CD14-positive monocyte (primary cell): ENCODE measurements around the gene CATSPERZ. TPM values are rescaled to one million over a fixed set of nuclear protein-coding genes. Genes with fewer than 3 reads are reported as not detected.
A peak's percentile ranks its signal among the peaks of the same experiment; 100 is the strongest.

Source experiments
- DNase-seq, 3 donors: peaks; one replicate each; pipeline ENCODE4 v3.0.0-alpha.2; 2011 to 2022
- H2AFZ ChIP-seq: 2 replicates; pipeline ENCODE4 v1.6.0; 2012; ENCODE audit warnings: mild to moderate bottlenecking, low read depth, low read length, inconsistent platforms; ENCODE audit not compliant: insufficient read depth, poor library complexity, severe bottlenecking
- H3K27ac ChIP-seq, 2 donors: 1 replicate in 1 of 2; 2 replicates in 1 of 2; pipeline ENCODE4 v1.5.1; 2012 to 2013; ENCODE audit warnings: low read length in 2 of 2, control low read depth in 1 of 2, inconsistent platforms in 1 of 2, low read depth in 1 of 2, mild to moderate bottlenecking in 1 of 2
- H3K27me3 ChIP-seq, 2 donors: one replicate each; pipeline versions ENCODE4 v1.6.0 to v1.6.1; 2011 to 2013; ENCODE audit warnings: low read length in 2 of 2; ENCODE audit not compliant: control insufficient read depth in 2 of 2, insufficient read depth in 2 of 2
- H3K36me3 ChIP-seq, 2 donors: replicated peaks in 1 of 2; 1 replicate in 1 of 2; 2 replicates in 1 of 2; pipeline versions ENCODE4 v1.5.1 to v1.6.1; 2012 to 2013; ENCODE audit warnings: low read length in 2 of 2, control low read depth in 1 of 2, inconsistent platforms in 1 of 2, mild to moderate bottlenecking in 1 of 2; ENCODE audit not compliant: insufficient read depth in 2 of 2, control insufficient read depth in 1 of 2
- H3K4me1 ChIP-seq, 2 donors: 1 replicate in 1 of 2; 2 replicates in 1 of 2; pipeline versions ENCODE4 v1.5.1 to v1.6.1; 2012 to 2013; ENCODE audit warnings: low read length in 2 of 2, control low read depth in 1 of 2, inconsistent platforms in 1 of 2, mild to moderate bottlenecking in 1 of 2, moderate library complexity in 1 of 2; ENCODE audit not compliant: insufficient read depth in 2 of 2, control insufficient read depth in 1 of 2
- H3K4me2 ChIP-seq: replicated peaks from 2 replicates; pipeline ENCODE3; 2012; ENCODE audit warnings: low read length, moderate library complexity, mild to moderate bottlenecking; ENCODE audit not compliant: poor library complexity, severe bottlenecking; ENCODE audit errors: extremely low read depth
- H3K4me3 ChIP-seq, 3 experiments: fragments of 200-600 bp in 1 of 3; sonication (generic) in 1 of 3; replicated peaks in 1 of 3; 1 replicate in 2 of 3; 2 replicates in 1 of 3; pipeline ENCODE4 v1.5.1; 2011 to 2013; ENCODE audit warnings: low read length in 3 of 3, mild to moderate bottlenecking in 3 of 3, control low read depth in 2 of 3, low read depth in 2 of 3, inconsistent platforms in 1 of 3, moderate library complexity in 1 of 3
- H3K79me2 ChIP-seq: 2 replicates; pipeline ENCODE4 v1.6.0; 2012; ENCODE audit warnings: mild to moderate bottlenecking, control low read depth, inconsistent platforms, low read length, moderate library complexity; ENCODE audit not compliant: insufficient read depth
- H3K9ac ChIP-seq: 2 replicates; pipeline ENCODE4 v1.6.0; 2017; ENCODE audit warnings: low read length, mild to moderate bottlenecking; ENCODE audit not compliant: insufficient read depth, poor library complexity, severe bottlenecking
- H3K9me3 ChIP-seq, 2 donors: replicated peaks in 1 of 2; 1 replicate in 1 of 2; 2 replicates in 1 of 2; pipeline versions ENCODE4 v1.5.1 to v1.6.1; 2012 to 2013; ENCODE audit warnings: low read length in 2 of 2, control low read depth in 1 of 2; ENCODE audit not compliant: control insufficient read depth in 1 of 2, insufficient read depth in 1 of 2
- H4K20me1 ChIP-seq: 2 replicates; pipeline ENCODE4 v1.6.0; 2012; ENCODE audit warnings: mild to moderate bottlenecking, low read length, control low read depth, moderate library complexity; ENCODE audit not compliant: insufficient read depth
- H3K27ac Mint-ChIP-seq, 7 donors: one replicate each; pipeline ENCODE4 v1.8.0; 2020; ENCODE audit warnings: mild to moderate bottlenecking in 7 of 7, mixed read lengths in 7 of 7, moderate library complexity in 6 of 7, inconsistent platforms in 2 of 7
- H3K27me3 Mint-ChIP-seq, 3 donors: one replicate each; pipeline ENCODE4 v1.8.0; 2021 to 2022; ENCODE audit warnings: low read depth in 3 of 3, mild to moderate bottlenecking in 3 of 3, mixed read lengths in 3 of 3, moderate library complexity in 3 of 3, inconsistent platforms in 1 of 3
- H3K36me3 Mint-ChIP-seq, 2 donors: one replicate each; pipeline ENCODE4 v1.8.0; 2020; ENCODE audit warnings: mixed read lengths in 2 of 2, inconsistent platforms in 1 of 2, mild to moderate bottlenecking in 1 of 2
- H3K4me1 Mint-ChIP-seq: one replicate; pipeline ENCODE4 v1.8.0; 2020; ENCODE audit warnings: mild to moderate bottlenecking, mixed read lengths
- H3K4me3 Mint-ChIP-seq, 2 donors: one replicate each; pipeline ENCODE4 v1.8.0; 2020; ENCODE audit warnings: mild to moderate bottlenecking in 2 of 2, mixed read lengths in 2 of 2, moderate library complexity in 1 of 2
- H3K9me3 Mint-ChIP-seq, 7 donors: one replicate each; pipeline ENCODE4 v1.8.0; 2020 to 2022; ENCODE audit warnings: mixed read lengths in 7 of 7, mild to moderate bottlenecking in 6 of 7, moderate library complexity in 6 of 7, inconsistent platforms in 2 of 7
- WGBS: methylation state at CpG from one replicate; pipeline ENCODE4 v1.1.5; 2013; ENCODE audit warnings: missing lambda C conversion rate; ENCODE audit not compliant: insufficient coverage; 5-methylcytosine and 5-hydroxymethylcytosine counted together
- intact Hi-C, 2 donors: fragments of 100-400 bp; cut with micrococcal nuclease; formaldehyde crosslinking; loops; one replicate each; pipeline versions ENCODE4 v1.15.0 to v1.15.1; 2023
- polyA plus RNA-seq, 3 donors: library from polyadenylated mRNA; depleted of rRNA in 1 of 3; unstranded in 2 of 3; stranded (reverse) in 1 of 3; fragments of 300-500 nt in 2 of 3; fragments of >200 nt in 1 of 3; fragmentation: Illumina TruSeq in 2 of 3; gene quantifications; 1 replicate in 2 of 3; 2 replicates in 1 of 3; pipeline ENCODE4 v1.2.3, GENCODE V29; 2012 to 2021
- TF ChIP-seq, protein P1 (sequence below): fragments of 200-600 bp; IDR thresholded peaks from one replicate; pipeline ENCODE4 v1.8.0; 2022; ENCODE audit warnings: antibody characterized with exemption, mild to moderate bottlenecking

Gene CATSPERZ
- polyA plus RNA-seq, 3 donors = not detected

DNA sequence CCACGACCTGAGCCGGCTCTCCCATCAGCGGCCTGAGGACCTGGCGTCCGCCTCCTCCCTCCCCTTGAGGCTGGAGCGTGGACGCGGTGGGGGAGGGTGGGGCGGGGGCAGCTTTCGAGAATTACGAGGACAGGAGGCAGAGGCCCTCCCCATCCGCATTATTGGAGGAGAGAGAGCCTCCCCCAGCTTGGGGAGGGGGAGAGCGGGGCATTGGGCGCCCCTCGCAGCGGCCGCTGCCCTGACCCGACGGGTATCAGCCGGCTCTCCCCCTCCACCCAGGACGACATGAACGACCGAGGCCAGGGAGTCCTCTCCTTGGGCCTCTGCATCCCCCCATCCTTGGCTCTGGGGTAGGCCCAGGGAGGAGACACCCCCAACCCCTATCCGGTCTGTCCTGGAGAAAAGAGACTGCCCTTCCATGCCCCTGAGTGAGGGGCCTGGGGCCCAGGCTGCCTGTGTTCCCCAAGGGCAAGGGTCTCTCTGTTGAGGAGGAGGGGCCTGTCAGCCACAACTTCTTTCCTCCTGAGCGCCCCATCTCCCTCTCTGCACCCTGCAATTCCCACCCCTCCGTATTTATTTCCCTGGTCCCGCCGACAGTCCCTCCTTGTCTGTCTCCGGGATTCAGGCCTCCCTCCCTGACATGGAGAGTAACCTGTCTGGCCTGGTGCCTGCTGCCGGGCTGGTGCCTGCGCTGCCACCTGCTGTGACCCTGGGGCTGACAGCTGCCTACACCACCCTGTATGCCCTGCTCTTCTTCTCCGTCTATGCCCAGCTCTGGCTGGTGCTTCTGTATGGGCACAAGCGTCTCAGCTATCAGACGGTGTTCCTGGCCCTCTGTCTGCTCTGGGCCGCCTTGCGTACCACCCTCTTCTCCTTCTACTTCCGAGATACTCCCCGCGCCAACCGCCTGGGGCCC lies 14.0 kb upstream of the CATSPERZ start:
- H3K9ac ChIP-seq = peak overlapping the region; percentile 79
- H3K4me2 ChIP-seq = peak overlapping the region; percentile 81
- peaks cover 18 to 29% (median 19%) of the 10 kb centered on the region in 3 donors for H3K27me3 Mint-ChIP-seq
- no peaks in the 10 kb centered on the region for H4K20me1 ChIP-seq
- WGBS = 51% methylated on average over 21 of the region's 40 CpGs
- H3K36me3 Mint-ChIP-seq = peaks cover 14 to 19% of the 10 kb centered on the region in 2 donors
- peak overlapping the region in 1 of 2 donors; percentile 91 for H3K27ac ChIP-seq
- peaks cover 23% of the 10 kb centered on the region for H3K4me1 Mint-ChIP-seq
- peaks cover 5% of the 10 kb centered on the region for H3K79me2 ChIP-seq
- H3K27me3 ChIP-seq = peaks cover 10 to 14% of the 10 kb centered on the region in 2 donors
- H3K9me3 ChIP-seq = peaks cover 2 to 5% of the 10 kb centered on the region in 2 donors
- DNase-seq = no peak
- H2AFZ ChIP-seq = peak overlapping the region; percentile 84
- peaks cover 20 to 24% of the 10 kb centered on the region in 2 donors for H3K4me1 ChIP-seq
- intact Hi-C loops = loop anchor here in 1 of 2 donors (2.0 to 5.0 kb wide), 3 partner anchors 15 to 34 kb away; partner anchors contain the start of genes CATSPERZ and PLCB3
- H3K27ac Mint-ChIP-seq = peak overlapping the region in 3 of 7 donors; percentile 25 to 54 (median 36)
- peak overlapping the region; percentile 65 to 66 for H3K4me3 Mint-ChIP-seq
- H3K9me3 Mint-ChIP-seq = peaks cover 0 to 3% (median 2%) of the 10 kb centered on the region in 7 donors
- TF ChIP-seq, protein P1, sequence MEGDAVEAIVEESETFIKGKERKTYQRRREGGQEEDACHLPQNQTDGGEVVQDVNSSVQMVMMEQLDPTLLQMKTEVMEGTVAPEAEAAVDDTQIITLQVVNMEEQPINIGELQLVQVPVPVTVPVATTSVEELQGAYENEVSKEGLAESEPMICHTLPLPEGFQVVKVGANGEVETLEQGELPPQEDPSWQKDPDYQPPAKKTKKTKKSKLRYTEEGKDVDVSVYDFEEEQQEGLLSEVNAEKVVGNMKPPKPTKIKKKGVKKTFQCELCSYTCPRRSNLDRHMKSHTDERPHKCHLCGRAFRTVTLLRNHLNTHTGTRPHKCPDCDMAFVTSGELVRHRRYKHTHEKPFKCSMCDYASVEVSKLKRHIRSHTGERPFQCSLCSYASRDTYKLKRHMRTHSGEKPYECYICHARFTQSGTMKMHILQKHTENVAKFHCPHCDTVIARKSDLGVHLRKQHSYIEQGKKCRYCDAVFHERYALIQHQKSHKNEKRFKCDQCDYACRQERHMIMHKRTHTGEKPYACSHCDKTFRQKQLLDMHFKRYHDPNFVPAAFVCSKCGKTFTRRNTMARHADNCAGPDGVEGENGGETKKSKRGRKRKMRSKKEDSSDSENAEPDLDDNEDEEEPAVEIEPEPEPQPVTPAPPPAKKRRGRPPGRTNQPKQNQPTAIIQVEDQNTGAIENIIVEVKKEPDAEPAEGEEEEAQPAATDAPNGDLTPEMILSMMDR = no peak
- H3K4me3 ChIP-seq = peak overlapping the region; percentile 32 to 98 (median 81)
- H3K36me3 ChIP-seq = no peaks in the 10 kb centered on the region

- H3K4me3 Mint-ChIP-seq = peak overlapping the region; percentile 65 to 66
- TF ChIP-seq, protein P1 = no peak
- peaks cover 22% of the 10 kb centered on the region for H3K4me1 Mint-ChIP-seq
- H3K27me3 ChIP-seq = peaks cover 12 to 16% of the 10 kb centered on the region in 2 donors
- H3K27me3 Mint-ChIP-seq = peaks cover 19 to 31% (median 20%) of the 10 kb centered on the region in 3 donors
- intact Hi-C loops = loop anchor here in 1 of 2 donors (5.0 kb wide), 1 partner anchor 34 kb away; the partner anchor contains the start of gene PLCB3
- no peaks in the 10 kb centered on the region for H4K20me1 ChIP-seq
- DNase-seq = no peak
- H3K27ac Mint-ChIP-seq = peak overlapping the region in 2 of 7 donors; percentile 4 to 54
- no peak overlapping the region for H2AFZ ChIP-seq
- no peak overlapping the region for H3K9ac ChIP-seq
- H3K9me3 Mint-ChIP-seq = peaks cover 0 to 3% (median 2%) of the 10 kb centered on the region in 7 donors
- peak overlapping the region; percentile 81 for H3K4me2 ChIP-seq
- H3K4me1 ChIP-seq = peaks cover 20 to 29% of the 10 kb centered on the region in 2 donors
- H3K79me2 ChIP-seq = peaks cover 5% of the 10 kb centered on the region
- peaks cover 4 to 5% of the 10 kb centered on the region in 2 donors for H3K9me3 ChIP-seq
- H3K27ac ChIP-seq = no peak overlapping the region
- peaks cover 9 to 16% of the 10 kb centered on the region in 2 donors for H3K36me3 Mint-ChIP-seq
- H3K36me3 ChIP-seq = no peaks in the 10 kb centered on the region
- H3K4me3 ChIP-seq = no peak overlapping the region
- WGBS = 92% methylated on average over 5 of the region's 9 CpGs
Measured at GRCh38 chr11:64286801-64287159, 13.4 kb upstream of the CATSPERZ start.
